ENCODE data around the gene CAMK2N1. TPM values are rescaled to one million over a fixed set of nuclear protein-coding genes. Genes with fewer than 3 reads are reported as not detected.
"Not testable (repeated sequence)": the region's sequence is repeated elsewhere in the genome, so short reads cannot be mapped to it uniquely, and the experiment has no call there.

The CAMK2N1 gene
- polyA plus RNA-seq (ENCODE audit: insufficient read length in 12 of 12) = 10 to 100 TPM in 2 of 12 donors, 1 to 10 TPM in 9, not detected in 1; 4.8 to 40.8 (median 5.9) TPM
- long read RNA-seq, donor 1, transcript CAMK2N1-202 (2 exons, 812 nt) = minor isoform, 6 of 207 reads
- long read RNA-seq, donor 1, transcript CAMK2N1-201 (2 exons, 2,336 nt) = major isoform, 201 of 207 reads
- long read RNA-seq, donor 1, partial matches to known transcripts = 0 of 207 reads
- long read RNA-seq, donor 1, other reads (novel, unspliced or antisense) = 0 of 207 reads
- long read RNA-seq, donor 2, partial matches to known transcripts = 0 of 3 reads
- long read RNA-seq, donor 2, other reads (novel, unspliced or antisense) = 0 of 3 reads
- long read RNA-seq, donor 3, partial matches to known transcripts = 0 of 2 reads
- long read RNA-seq, donor 3, other reads (novel, unspliced or antisense) = 0 of 2 reads
- long read RNA-seq, donor 4, partial matches to known transcripts = 0 of 3 reads
- long read RNA-seq, donor 4, other reads (novel, unspliced or antisense) = 0 of 3 reads
- long read RNA-seq, donor 5, transcript CAMK2N1-201 (2 exons, 2,336 nt) = major isoform, 6 of 7 reads
- long read RNA-seq, donor 5, partial matches to known transcripts = 0 of 7 reads
- long read RNA-seq, donor 5, other reads (novel, unspliced or antisense) = 0 of 7 reads
- long read RNA-seq, donor 6, partial matches to known transcripts = 0 of 1 reads
- long read RNA-seq, donor 6, other reads (novel, unspliced or antisense) = 0 of 1 reads
- long read RNA-seq, donor 7, partial matches to known transcripts = 0 of 1 reads
- long read RNA-seq, donor 7, other reads (novel, unspliced or antisense) = 0 of 1 reads
- long read RNA-seq, donor 8, partial matches to known transcripts = 0 of 4 reads
- long read RNA-seq, donor 8, other reads (novel, unspliced or antisense) = 0 of 4 reads
- long read RNA-seq, donor 9, transcript CAMK2N1-201 (2 exons, 2,336 nt) = major isoform, 7 of 7 reads
- long read RNA-seq, donor 9, partial matches to known transcripts = 0 of 7 reads
- long read RNA-seq, donor 9, other reads (novel, unspliced or antisense) = 0 of 7 reads
- long read RNA-seq, donor 10, partial matches to known transcripts = 0 of 4 reads
- long read RNA-seq, donor 10, other reads (novel, unspliced or antisense) = 0 of 4 reads
- long read RNA-seq, donor 11, partial matches to known transcripts = 0 of 3 reads
- long read RNA-seq, donor 11, other reads (novel, unspliced or antisense) = 0 of 3 reads

DNA sequence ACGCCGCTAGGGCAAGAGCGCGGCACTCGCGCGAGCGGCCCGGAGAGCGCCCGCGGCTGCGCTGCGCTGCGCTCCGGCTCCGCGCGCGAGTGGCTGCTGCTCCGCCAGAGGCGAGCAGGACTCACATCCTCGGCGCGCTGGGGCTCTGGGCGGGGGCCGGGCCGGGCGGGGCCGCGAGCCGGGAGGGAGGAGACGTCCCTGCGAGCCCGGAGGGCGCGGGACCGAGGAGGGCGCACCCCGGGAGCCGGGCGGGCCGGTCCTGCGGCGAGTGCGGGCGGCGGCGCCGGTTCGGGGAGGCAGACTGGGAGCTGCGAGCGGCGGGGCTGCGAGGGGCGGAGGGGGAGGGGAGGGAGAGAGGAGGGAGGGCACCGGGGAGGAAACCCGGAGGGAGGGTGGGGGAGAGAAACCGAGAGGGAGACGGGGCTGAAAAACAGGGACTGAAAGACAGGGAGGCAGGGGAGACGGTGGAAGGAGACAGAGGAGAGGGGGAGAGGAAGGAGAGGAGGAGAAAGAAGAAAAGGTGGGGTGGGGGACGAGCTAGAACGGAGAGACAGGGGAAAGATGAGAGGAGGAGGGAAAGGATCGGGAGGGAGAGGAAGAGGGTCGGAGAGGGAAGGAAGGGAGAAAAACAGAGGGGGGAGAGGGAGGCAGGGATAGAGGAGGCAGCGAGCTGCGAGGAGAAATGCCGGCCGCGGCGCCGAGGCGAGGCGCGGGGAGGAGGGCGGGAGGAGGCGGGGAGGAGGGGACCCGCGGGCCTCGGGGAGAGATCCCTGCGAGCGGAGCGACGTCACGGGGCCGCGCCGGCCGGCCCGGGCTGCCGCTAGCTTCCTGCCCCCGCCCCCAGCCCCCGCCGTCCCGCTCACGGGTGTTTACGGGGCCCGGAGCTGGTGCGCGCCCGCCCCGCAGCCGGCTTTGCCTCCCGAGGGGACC lies at the start of gene CAMK2N1:
Gene CAMK2N1 (minus strand): TSS at position 684 of the 930 bp plus-strand sequence. CDS start 831 bp downstream, outside the sequence.
- no peak for DNase-seq

DNA sequence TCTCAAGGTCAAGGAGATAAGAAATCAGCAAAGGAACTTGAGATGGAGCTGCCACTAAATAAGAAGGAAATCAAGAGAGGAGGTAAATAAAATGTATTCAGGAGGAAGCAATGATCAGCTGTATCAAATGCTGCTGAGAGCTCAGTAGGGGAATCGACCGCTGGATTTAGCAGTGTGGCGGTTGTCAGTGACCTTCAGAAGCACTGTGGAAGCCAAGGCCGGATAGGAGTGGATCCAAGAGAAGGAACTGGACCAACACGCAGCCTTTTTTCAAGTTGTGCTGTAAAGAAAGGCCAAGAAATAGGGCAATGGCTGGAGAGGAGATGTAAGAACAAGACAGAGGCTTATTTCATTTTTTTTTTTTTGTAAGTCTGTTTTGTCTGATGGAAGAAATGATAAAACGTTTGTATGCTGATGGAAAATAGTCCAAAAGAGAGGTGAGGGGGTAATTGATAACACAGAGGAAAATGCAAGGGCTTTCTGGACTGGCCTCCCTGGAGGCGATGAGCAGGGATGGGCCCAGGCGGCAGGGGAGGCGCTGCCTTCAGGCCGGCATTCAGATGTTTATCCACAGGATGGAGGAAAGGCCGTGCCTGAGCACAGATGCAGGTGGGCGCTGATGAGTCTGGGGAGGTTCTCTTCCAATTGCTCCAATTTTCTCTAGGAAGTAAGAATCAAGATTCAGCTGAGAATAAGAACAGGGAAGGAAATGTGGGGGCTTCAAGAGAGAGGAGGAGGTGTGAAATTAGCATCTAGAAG lies 48.8 kb upstream of the CAMK2N1 start:
- DNase-seq = no peak

DNA sequence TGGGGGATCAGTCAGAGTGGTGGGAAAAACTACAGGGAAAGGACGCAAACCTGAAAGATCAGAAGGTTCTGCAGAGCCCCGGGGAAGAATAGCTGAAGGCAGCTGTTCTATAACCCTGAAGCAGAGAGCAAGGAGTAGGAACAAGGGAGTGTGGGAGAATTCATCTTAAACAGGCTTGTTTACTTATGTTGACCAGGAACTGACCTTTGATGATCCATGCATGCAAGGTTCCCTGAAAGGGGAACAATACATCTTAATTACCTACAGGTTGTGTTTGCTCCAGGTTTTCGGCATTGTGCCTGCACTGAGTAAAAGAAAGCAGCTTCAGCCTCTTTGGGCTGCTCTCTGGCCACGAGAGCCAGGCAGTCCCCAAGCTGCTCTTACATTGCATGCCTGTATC lies 47.6 kb upstream of the CAMK2N1 start:
- no peak for DNase-seq

DNA sequence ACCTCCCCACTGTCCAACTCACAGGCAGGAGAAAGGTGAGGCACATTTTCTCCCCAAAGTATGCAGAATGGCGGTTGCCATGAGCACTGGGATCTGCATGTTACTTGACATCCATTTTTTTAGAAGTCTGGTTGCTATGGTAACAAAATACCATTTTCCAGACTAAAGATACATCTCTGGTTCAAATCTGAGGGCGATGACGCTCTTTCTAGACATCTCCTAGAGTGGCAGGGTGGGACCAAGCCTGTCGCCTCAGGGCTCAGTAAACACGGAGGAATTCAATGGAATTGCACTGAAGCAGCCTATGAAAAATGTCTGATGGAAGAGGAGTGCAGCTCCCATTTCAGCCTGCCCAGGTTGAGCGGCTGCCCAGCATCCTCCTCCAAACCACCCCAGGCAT lies 44.9 kb upstream of the CAMK2N1 start:
- no peak for DNase-seq

DNA sequence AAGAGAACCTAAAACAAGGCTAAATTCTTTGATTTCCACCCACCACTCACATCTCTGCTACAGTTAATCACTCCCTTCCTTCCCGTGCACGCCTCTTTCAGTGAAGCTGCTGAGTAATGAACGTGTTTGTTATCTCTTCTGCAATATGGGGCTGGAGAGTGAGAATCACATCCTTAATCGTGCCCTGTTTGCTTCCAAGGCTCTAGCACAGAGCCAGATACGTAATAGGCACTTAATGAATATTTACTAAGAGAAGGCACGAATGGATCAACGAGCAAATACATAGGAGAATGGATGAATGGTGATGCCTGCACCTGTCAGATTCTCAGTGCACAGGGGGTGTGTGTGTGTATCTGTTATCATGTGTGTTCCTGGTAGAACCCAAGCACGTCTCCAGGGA lies 44.3 kb upstream of the CAMK2N1 start:
- DNase-seq = no peak

DNA sequence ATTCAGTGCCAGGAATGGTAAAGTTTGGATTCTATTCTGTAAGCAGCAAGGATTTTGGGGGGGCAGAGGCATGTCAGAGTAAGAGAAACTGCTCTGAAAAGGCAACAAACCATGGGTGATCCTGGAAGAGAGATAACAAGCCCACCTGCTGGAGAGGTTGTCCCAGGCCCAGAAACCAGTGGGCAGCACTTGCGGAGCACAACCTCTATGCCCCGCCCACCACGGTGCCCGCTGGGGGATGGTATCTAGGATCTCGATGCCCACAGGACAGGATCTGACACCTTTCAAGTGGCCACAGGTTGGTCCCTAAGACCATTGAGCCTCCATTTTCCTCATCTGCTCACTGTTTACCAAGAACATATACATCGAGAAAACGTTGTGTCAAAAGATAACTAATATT lies 42.2 kb upstream of the CAMK2N1 start:
- no peak for DNase-seq

DNA sequence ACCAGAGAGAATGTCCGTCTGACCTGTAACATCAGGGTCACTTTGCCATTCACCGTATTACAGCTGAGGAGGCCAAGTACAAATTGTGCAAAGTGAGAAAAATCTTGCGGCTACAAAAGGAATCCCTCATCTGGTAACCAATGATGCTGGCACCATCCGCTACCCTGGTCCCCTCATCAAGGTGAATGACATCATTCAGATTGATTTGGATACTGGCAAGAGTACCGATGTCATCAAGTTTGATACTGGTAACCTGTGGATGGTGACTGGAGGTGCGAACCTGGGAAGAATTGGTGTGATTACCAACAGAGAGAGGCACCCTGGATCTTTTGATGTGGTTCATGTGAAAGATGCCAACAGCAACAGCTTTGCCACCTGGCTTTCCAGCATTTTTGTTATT lies 40.3 kb upstream of the CAMK2N1 start:
- DNase-seq = no peak

DNA sequence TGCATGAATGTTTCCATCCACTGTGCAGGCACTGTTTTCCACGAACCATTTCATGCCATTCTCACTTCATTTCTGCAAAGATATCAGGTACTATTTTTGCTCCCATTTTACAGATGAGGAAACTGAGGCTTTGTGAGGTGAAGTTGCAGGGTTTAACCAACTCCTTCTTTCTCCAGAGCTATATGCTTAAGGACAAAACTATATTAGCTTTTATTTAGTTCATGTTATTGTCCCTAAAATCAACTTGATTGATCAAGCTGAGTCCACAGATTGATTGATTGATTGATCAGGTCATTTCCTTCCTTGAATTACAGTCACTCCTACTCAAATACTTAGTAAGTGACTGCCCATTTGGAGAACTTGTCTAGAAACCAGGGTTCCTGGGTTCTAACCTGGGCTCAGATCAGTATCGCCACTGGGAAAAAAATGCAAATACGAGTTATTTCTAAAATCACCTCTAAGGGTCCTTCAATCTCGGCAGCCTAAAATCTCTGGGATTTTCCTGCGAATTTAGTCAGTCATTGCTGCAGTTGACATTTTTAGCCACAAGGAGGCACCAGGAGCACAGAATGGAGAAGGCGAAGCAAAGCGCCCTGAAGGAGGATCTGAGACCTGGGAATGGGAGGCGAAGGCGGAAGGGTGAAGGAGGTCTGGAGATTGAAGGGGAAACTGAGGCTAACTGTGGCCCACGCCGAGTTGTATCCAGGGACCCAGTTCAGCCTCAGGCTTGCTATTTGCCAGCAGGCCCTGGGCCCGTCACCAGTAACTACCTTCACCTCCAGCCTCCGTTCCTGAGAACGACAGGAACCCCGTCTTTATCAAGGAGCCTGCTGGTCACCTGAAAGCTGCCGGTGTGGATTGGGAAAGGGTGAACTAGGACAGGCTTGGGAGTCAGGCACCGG lies 36.2 kb upstream of the CAMK2N1 start:
- peak; percentile 80 for DNase-seq

DNA sequence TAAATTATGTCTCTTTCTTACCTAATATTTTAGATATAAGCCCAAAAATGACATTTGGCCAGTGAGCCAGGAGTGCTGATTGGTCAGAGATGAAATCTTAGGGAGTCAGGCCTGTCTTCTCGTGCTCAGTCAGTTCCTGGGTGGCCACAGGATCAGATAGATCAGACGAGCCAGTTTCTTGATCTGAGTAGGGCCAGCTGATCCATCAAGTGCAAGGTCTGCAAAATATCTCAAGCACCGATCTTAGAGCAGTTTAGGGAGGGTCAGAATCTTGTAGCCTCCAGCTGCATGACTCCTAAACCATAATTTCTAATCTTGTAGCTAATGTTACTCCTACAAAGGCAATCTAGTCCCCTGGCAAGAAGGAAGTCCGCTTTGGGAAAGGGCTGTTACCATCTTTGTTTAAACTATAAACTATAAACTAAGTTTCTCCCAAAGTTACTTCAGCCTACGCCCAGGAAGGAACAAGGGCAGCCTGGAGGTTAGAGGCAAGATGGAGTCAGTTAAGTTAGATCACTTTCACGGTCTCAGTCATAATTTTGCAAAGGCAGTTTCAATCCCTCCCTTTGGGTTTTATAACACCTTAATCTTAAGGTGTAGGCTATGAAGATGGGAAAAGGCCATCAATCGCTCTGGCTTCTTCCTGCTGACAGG lies 33.7 kb upstream of the CAMK2N1 start:
- not testable (repeated sequence) for DNase-seq

DNA sequence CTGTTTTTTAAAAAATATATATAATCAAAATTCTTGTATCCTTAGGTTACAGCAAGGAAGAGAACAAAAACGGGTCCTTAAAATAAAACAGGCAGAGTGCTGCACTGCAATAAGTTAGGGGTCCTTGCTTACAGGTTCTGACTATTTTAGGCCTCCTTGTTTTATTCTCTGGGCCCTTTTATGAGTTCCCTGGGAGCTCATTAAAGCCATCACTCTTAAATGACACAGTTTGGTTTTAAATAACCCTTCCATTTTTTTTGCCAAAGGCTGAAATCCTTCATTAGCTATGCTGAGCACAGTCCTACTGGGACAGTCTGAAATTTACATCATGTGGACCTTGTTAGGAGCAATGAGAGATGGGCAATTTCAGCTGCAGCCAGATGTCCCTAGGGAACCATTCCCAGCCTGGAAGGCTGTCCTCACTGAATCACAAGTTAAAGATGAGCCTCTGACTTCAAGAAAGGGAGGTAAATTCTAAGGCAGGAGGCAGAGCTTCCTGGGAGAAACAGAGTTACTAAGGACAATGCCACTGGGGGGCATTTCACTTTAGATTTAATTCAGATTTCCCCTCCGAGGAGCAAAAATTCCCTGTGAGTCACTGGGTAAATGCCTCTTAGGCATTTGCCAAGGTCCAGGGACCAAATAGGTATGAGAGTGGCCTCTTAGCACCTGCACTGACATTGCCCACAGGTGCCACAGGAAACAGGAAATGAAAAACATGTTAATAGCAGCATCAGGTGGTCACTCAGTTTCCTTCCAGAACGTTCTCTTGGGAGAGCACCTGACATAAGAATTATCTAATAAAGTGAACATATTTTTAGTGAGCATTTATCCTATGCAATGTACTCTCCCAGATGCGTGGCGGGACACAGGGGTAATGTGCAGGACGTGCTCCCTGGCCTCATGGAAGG lies 25.8 kb upstream of the CAMK2N1 start:
- no peak for DNase-seq

DNA sequence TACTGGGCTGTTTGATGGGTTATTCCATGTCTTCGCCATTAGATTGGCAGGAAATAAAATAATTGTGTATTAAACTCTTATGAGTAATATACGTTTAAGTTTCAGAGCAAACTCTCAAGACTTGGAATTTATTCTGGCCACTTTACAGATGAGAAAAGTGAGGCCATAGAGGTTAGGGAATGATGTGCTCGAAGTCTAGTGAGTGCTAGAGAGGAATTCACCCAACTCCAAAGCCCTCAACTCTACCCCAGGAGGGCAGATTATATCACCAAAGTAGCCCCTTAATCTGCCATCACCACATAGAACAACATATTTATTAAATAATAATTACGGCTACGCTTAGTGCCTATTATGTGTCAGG lies 22.4 kb upstream of the CAMK2N1 start:
- DNase-seq = no peak

DNA sequence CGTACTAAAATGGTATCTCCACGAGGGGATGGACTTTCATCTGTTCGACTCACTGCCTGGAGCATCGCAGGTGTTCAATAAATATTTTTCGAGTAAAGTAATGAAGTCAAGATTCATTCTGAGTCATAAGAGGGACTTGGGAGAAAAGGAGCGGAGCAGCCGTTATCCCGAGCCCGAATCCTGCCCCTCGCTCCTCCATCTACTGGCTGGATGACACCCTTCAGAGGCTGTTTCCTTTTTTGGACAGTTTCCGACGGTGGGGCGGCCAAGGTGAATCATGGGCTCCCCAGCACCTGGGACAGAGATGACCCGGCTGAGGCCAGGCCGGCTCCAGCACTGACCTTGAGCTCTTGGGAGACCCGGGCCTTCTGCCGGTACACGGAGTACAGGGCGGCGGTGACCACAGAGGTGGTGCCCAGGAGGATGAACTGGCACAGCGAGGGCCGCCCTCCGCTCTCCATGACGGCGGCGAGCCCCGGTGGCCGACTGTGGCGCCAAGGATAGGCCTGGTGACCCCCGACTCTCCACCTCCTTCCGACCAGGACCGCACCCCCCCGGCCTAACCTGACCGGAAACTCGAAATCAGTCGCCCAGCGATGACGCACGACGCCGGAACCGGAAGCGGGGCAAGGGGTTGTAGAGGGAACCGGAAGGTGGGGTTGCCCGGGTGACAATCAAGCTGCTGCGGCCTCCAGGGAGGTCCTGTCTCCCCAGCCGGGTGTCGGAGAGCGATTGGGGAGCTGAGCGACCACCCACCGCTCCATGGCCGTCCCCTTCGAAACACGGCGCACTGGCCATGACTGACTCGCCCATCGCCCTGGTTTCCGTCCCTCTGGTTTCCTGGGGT lies 21.8 kb upstream of the CAMK2N1 start, which contains the start of gene MUL1:
Gene MUL1 (minus strand): TSS at position 588 of the 847 bp plus-strand sequence. CDS start 127 bp downstream, at position 461.
- peak; percentile 97 for DNase-seq

DNA sequence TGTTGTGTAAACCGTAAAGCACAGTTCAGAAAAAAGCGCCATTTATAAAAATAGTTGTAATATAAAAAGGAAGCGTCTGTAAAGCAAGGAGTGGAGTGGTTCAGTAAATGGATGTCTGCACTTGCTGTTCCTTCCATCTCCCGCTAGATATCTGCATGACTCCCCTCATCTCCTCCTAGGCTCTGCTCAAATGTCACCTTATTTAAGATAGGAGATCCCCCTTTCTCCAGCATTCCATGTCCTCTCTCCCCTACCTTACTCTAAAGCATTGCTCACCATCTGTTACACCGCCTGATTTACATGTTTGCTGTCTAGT lies 21.2 kb upstream of the CAMK2N1 start:
- no peak for DNase-seq

DNA sequence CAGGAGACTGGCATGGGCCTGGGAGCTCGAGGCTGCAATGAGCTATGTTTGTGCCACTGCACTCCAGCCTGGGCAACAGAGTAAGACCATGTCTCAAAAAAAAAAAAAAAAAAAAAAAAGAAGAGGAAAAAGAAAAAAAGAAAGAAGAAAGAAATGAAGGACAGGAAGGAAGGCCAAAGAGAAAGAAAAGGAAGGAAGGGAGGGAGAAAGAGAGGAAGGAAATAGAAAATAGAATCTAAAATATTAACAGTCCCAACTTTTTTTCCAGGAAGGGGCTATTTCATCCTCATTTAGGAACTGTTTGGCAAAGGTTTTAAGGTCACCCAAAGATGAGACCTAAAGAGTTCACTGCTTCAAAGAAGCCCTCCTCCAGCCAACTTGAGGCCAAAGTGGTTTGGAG lies 19.5 kb upstream of the CAMK2N1 start:
- no peak for DNase-seq

DNA sequence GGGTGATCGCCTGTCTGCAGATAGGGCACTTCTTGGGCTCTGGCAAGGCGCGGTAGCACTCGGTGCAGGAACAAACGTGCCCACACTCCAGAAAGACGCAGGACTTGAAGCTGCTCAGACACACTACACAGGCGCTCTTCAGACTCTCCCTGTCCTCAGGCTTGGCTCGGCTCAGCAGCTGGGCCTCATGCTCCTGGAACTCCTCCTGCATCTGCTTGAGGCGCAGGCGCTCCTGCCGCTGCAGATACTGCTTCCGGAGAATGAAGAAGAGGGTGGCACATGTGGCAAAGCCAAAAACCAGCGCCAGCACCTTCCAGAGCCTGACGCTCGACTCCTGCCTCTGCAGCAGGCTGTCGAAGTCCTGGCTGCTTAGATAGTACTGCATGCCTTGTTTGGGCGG lies 14.7 kb upstream of the CAMK2N1 start:
- DNase-seq = no peak

DNA sequence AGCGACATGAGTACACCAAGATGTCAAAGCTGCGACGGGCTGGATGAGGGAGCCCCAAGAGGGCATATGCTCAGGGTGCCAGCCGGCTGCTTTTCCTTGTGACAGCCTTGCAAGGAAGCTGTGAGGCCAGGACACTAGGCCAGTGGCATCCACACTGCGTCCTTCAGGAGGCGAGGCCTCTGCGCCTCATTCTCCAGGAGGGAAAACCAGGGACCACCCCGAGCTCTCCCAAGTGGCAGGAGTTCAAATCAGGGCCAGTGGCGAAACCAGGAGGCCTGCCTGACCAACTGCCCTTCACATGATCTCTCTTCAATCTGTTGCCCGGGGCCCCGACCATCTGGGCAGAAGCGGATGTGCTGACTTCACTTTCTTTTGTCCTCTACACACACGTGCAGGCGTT lies 13.7 kb upstream of the CAMK2N1 start:
- DNase-seq = no peak

DNA sequence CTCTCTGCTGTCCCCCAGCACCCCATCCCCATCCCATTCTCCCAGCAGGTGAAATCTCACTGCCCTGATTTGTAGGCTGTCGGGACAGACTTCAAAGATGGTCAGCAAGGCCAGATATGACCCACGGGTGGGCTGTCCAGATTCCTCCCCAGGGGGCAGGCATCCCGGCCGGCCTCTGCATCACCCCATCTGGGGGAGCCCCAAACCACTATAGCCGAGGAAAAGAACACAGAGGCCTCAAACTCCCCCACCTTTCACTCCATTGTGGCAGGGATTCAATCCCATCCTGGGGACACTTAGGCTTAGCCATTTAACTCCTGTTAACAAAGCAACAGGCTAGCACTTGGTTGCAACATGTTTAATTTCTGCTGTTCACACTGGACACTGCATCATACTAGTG lies 13.1 kb upstream of the CAMK2N1 start:
- no peak for DNase-seq
